DLD1 (cell line): ENCODE data around the gene CTCF.
"Not testable (repeated sequence)": the region's sequence is repeated elsewhere in the genome, so short reads cannot be mapped to it uniquely, and the experiment has no call there.

Source experiments
- in situ Hi-C: cut with HindIII; loops from 2 replicates; pipeline ENCODE4 v1.10.0; 2017; ENCODE audit warnings: low sequenced_read_pairs

The CTCF gene

GRCh38 chr16:67533024-67533560 lies 29.2 kb upstream of the CTCF start:
- in situ Hi-C loops: no loop called here

- in situ Hi-C loops: not testable (repeated sequence)
Measured at GRCh38 chr16:67533987-67534386, 28.3 kb upstream of the CTCF start.

DNA sequence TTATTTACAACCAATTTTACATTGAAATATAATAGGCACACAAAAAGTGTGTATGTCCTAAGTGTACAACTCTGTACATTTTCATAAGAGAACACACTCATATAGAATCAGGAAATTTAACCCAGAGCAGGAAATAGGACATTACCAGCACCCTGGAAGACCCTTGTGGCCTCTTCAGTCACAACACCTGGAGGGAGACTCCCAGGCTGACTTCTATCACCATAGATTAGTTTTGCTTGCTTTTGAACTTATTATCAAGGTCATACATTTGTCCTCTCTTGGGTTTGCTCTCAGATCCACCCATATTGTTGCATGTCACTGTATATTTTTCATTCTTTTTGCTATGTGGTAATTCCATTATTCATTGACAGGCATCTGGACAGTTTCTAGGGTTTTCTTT lies 27.9 kb upstream of the CTCF start:
- in situ Hi-C loops: no loop called here

DNA sequence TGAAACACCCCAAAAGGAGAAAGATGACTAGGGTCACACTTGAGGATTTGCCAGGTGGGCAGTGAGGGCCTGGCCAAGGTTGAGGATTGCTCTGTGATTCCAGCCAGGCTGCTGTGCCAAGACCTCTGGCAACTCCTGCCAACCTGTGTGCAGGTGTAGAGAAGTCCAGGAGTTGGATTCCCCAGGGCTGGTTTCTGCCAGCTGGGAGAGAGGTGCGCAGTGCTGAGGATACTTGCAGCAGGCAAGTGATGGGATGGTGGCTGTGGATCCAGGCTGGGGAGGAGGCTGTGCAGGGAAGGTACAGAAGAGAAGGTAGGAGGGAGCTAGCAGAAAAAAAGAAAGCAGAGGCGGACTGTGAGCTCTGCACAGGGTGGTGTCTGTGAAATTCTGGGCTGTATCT lies 27.1 kb upstream of the CTCF start:
- in situ Hi-C loops: no loop called here

DNA sequence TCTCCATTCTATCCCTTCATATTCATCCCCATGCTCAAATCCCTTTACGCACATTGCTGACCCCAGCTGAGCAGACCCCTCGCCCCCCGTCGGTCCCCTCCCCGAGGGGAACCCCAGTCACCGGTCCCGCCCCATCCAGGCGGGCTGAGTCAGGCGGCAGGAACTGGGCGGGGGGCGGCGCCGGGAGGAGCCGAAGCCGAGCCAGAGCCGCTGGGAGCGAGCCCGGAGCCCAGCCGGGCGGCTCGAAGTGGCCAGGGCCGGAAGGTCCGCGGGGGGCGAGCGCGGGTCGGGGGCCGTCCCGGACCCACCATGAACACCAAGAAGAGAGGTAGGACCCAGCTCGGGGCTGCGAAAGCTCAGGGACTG lies 25.1 kb upstream of the CTCF start:
- in situ Hi-C loops: no loop called here

DNA sequence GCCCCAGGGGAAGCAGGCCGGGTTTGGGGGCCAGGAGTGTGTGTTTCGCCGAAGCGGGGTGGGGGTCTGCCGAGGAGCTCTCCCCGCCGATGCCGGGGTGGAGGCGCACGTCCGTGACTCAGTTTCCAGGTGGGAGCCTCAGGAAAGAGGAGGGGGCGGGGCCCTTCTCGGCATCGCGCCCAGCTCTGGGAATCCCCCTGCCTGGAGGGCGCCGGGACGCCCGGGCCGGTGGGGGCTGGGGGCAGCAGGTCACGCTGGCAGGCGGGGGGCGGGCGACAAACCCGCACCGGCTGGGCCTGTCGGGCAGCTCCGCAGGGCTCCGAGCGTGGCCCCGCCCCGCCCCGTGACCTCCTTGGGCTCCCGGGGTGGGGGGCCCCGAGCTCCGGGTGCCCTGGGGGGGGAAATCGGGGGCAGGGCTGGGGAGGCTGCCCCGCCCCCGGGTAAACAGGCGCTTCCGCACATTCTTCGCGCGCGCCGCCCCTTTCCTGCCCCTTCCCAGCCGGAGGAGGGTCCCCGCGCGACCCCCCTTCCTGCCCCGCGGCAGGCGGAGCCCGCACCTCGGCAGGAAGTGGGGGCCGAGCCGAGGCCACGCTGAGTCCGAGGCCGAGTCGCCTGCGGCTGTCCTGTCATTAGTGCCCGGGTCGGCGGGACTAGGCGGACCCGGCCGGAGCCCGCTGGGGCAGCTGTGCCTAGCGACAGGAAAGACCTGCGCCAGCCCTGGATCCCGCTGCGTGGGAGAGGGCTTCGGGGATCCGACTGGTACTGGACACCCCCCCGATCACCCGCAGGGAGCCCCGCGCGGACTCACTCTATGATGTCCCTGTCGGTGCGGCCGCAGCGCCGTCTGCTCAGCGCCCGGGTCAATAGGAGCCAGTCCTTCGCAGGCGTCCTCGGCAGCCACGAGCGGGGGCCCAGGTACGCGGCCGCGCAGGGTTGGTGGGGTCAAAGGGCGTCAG lies 24.4 kb upstream of the CTCF start:
- in situ Hi-C loops: no loop called here

- in situ Hi-C loops: no loop called here
Measured at GRCh38 chr16:67538666-67539101, 23.6 kb upstream of the CTCF start.

- in situ Hi-C loops: no loop called here
Measured at GRCh38 chr16:67539271-67539670, 23.1 kb upstream of the CTCF start.

DNA sequence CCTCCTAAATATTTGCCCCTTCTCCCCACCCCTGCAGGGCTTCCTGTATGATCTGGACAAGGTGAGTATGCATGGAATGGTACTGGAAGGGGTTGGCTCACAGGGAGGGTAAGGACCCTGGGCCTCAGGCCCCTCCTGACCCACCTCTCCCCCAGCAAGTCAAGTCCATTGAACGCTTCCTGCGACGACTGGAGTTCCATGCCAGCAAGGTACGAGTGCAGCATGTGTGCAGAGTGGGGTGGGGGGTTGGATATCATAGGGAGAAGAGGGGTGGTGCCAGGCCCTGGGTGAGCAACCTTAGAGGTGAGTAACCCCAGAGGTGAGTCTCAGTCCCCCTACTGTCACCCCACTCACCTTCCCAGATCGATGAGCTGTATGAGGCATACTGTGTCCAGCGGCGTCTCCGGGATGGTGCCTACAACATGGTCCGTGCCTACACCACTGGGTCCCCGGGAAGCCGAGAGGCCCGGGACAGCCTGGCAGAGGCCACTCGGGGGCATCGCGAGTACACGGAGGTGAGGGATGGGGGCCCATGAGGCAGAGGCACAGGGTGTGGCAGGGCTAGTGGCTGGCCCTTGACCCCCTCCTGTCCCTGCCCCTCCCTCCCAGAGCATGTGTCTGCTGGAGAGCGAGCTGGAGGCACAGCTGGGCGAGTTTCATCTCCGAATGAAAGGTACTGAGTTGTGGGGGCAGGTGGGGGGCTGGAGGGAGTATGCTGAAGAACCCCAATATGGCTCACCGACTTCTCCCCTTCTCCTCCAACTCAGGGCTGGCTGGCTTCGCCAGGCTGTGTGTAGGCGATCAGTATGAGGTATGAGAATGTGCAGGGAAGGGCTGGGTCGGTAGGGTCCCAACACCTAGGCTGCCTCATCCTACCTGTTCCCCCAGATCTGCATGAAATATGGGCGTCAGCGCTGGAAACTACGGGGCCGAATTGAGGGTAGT lies 22.4 kb upstream of the CTCF start:
- in situ Hi-C loops: no loop called here

GRCh38 chr16:67540756-67541155 lies 21.6 kb upstream of the CTCF start:
- in situ Hi-C loops: no loop called here

DNA sequence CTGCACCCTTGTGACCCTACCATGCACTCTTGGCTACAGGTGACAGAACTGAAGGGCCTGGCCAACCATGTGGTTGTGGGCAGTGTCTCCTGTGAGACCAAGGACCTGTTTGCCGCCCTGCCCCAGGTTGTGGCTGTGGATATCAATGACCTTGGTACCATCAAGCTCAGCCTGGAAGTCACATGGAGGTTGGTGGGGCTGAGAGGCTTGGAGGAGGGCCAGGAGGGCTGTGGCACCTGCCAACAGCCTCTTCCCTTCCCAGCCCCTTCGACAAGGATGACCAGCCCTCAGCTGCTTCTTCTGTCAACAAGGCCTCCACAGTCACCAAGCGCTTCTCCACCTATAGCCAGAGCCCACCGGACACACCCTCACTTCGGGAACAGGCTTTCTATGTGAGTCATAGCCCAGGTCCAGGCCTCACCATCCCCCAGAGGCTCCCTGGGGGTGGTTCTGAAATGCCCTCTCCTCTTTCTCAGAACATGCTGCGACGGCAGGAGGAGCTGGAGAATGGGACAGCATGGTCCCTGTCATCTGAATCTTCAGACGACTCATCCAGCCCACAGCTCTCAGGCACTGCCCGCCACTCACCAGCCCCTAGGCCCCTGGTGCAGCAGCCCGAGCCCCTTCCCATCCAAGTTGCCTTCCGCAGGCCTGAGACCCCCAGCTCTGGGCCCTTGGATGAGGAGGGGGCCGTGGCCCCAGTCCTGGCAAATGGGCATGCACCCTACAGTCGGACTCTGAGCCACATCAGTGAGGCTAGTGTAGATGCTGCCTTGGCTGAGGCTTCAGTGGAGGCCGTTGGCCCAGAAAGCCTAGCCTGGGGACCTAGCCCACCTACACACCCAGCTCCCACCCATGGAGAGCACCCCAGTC lies 20.7 kb upstream of the CTCF start:
- in situ Hi-C loops: no loop called here

DNA sequence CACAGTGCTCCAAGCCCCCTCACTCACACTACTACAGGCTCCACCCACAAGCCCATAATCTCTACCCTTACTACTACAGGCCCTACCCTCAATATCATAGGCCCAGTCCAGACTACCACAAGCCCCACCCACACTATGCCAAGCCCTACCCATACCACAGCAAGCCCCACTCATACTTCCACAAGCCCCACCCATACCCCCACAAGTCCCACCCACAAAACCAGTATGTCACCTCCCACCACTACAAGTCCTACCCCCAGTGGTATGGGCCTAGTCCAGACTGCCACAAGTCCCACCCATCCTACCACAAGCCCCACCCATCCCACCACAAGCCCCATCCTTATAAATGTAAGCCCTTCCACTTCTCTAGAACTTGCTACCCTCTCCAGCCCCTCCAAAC lies 19.9 kb upstream of the CTCF start:
- in situ Hi-C loops: no loop called here

- in situ Hi-C loops: no loop called here
Measured at GRCh38 chr16:67543036-67543435, 19.3 kb upstream of the CTCF start.

DNA sequence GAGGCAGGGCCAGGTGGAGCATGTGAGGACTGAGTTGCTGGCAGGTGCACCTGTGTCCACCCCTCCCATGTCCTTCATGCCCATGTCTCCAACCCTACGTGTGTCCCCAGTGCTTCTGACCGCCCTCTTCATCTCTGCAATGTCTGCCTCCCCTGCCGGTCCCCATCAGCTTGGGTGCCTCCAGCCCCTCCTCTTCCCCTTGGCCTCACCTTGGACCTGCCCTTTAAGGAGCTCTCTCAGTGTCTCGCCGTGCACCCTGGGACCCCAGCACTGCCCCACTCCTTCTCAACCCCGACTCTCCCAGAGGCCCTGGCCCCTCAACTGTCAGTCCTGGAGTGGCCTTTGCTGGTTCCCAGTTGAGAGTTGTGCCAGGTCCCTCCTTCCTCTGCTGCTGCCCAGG lies 18.7 kb upstream of the CTCF start:
- in situ Hi-C loops: no loop called here

DNA sequence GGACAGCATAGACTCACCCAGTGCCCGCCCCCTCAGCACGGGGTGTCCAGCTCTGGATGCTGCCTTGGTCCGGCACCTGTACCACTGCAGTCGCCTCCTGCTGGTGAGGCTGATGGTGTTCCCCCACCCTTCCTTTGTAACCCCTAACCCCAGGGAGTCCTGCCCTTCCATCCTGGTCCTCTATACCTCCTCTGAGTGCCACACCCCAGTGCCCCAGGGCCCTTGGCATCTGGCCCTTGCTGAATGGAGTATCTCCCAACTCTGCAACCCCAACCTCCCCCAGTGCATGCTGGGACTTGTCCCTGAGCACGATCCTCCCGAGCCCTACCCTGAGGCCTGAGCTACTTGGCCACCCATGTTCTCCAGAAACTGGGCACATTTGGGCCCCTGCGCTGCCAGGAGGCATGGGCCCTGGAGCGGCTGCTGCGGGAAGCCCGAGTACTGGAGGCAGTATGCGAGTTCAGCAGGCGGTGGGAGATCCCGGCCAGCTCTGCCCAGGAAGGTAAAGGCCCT lies 17.9 kb upstream of the CTCF start:
- in situ Hi-C loops: no loop called here

- in situ Hi-C loops: no loop called here
Measured at GRCh38 chr16:67544844-67545664, 17.3 kb upstream of the CTCF start.

DNA sequence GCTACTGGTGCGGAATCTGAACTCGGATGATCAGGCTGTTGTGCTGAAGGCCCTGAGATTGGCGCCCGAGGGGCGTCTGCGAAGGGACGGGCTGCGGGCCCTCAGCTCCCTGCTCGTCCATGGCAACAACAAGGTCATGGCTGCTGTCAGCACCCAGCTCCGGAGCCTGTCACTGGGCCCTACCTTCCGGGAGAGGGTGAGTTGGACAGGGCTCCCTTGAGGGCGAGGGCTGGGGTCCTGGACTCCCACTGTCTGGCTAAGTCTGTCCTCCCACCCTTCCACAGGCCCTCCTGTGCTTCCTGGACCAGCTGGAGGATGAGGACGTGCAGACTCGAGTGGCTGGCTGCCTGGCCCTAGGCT lies 16.7 kb upstream of the CTCF start:
- in situ Hi-C loops: no loop called here

GRCh38 chr16:67546091-67546501 lies 16.2 kb upstream of the CTCF start:
- in situ Hi-C loops: no loop called here

- in situ Hi-C loops: no loop called here
Measured at GRCh38 chr16:67546761-67547422, 15.4 kb upstream of the CTCF start.
